ENCODE measurements around the gene SACS.
"Not testable (repeated sequence)": the region's sequence is repeated elsewhere in the genome, so short reads cannot be mapped to it uniquely, and the experiment has no call there.

The SACS gene

DNA sequence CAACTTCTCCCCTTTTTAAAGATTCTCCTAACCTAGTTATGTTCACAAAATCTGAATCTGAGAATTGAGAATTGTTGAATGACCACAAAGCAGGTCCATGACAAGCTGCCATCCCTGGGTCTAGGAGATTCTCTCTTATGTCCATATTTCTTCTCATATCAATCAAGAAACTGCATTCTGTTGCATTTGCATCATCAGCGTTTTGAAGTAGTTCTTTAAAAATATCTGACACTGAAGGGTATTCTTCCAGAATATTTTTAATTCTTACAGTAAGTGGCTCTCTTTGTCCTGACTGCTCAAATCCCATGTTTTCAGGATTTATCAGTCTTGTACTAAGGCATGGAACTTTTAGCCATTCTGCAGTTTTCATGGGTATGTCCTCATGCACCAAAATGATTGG is 94.3 kb downstream of the SACS start:
- Histone ChIP-seq H3K27ac (ENCODE audit: low read depth, low read length) (no peak overlapping the region), H3K4me1 (ENCODE audit: control insufficient read depth, insufficient read depth, low read length) (no peaks in the 10 kb centered on the region), H3K36me3 (ENCODE audit: control insufficient read depth, insufficient read depth, low read length) (no peaks in the 10 kb centered on the region), H3K9ac (ENCODE audit: low read length) (no peak overlapping the region), H3K27me3 (ENCODE audit: control insufficient read depth, insufficient read depth, low read length) (no peaks in the 10 kb centered on the region), H3K4me3 (ENCODE audit: low read length) (no peak overlapping the region)

DNA sequence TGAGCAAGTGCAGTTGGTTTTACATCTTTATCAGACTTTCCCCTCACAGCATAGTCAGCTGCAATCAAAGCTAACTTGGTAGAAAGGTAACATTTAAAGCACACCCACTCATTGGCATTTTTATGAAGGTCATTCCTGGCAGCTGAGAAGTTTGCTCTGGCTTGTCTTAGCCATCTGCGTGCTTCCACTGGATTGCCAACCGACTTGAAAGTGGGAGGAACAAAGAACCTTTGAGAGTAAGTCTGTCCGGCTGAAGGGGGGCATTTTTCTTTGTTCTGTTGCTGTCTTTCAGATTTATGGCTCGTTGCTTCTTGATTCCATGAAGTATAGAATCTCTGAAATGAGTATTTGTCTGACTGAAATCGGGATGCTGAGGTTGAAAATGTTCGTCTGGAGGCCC is 103.1 kb downstream of the SACS start:
- Histone ChIP-seq H3K4me3 (ENCODE audit: low read length) (no peak overlapping the region), H3K36me3 (ENCODE audit: control insufficient read depth, insufficient read depth, low read length) (no peaks in the 10 kb centered on the region), H3K4me1 (ENCODE audit: control insufficient read depth, insufficient read depth, low read length) (no peaks in the 10 kb centered on the region), H3K27ac (ENCODE audit: low read depth, low read length) (no peak overlapping the region), H3K27me3 (ENCODE audit: control insufficient read depth, insufficient read depth, low read length) (no peaks in the 10 kb centered on the region), H3K9ac (ENCODE audit: low read length) (no peak overlapping the region)

DNA sequence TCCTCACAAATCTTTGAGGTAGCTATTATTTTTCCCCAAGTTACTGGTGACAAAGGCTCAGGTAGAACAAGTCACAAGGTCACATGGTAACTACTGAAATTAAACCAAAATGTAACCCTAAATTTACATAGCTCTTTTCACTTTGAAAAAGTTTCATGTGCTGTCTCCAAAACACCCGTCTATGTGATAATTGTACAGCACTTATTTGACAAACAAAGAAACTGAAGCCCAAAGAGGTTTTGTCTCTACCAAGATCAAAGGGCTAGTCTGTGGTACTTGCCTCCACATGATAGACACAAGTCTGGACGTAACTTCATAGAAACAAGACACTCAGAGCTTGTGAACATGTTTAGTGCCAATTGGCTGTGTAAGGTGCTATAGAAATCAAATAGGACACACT is 108.3 kb downstream of the SACS start:
- Histone ChIP-seq H3K4me1 (ENCODE audit: control insufficient read depth, insufficient read depth, low read length) (peaks cover 6% of the 10 kb centered on the region), H3K27ac (ENCODE audit: low read depth, low read length) (no peak overlapping the region), H3K27me3 (ENCODE audit: control insufficient read depth, insufficient read depth, low read length) (no peaks in the 10 kb centered on the region), H3K9ac (ENCODE audit: low read length) (no peak overlapping the region), H3K4me3 (ENCODE audit: low read length) (no peak overlapping the region), H3K36me3 (ENCODE audit: control insufficient read depth, insufficient read depth, low read length) (no peaks in the 10 kb centered on the region)

DNA sequence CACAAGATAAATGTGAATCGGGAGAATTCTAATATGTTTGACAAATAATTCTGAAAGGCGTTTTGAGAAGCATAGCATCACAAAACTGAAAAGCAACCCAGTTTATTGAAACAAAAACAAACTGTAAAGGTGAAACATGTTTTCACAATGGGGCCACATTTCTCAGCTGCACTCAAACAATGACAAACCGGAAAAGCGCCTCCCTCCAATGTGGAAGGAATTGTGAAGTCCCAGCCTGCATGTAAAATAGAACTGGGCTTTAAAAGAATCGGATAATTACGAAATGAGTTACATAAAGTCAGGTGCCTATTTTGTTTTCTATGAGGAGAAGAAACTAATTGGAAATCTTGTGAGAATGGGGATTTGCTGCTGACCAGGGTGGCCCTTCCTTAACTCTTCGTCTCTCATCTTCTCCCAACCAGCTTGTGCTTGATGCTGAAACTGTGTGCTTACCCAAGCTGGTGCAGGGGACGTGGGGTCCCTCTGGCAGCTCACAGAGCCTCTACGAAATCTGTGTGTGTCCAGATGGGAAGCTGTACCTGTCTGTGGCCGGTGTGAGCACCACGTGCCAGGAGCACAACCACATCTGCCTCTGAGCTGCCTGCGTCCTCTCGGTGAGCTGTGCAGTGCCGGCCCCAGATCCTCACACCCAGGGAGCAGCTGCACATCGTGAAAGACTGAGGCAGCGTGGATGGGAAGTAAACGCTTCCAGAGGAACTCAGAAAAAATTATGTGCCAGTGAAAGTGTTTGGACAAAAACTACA is 109.4 kb downstream of the SACS start:
- Histone ChIP-seq H3K27ac (ENCODE audit: low read depth, low read length) (no peak overlapping the region), H3K36me3 (ENCODE audit: control insufficient read depth, insufficient read depth, low read length) (no peaks in the 10 kb centered on the region), H3K4me3 (ENCODE audit: low read length) (no peak overlapping the region), H3K4me1 (ENCODE audit: control insufficient read depth, insufficient read depth, low read length) (peaks cover 6% of the 10 kb centered on the region), H3K9ac (ENCODE audit: low read length) (no peak overlapping the region), H3K27me3 (ENCODE audit: control insufficient read depth, insufficient read depth, low read length) (no peaks in the 10 kb centered on the region)

DNA sequence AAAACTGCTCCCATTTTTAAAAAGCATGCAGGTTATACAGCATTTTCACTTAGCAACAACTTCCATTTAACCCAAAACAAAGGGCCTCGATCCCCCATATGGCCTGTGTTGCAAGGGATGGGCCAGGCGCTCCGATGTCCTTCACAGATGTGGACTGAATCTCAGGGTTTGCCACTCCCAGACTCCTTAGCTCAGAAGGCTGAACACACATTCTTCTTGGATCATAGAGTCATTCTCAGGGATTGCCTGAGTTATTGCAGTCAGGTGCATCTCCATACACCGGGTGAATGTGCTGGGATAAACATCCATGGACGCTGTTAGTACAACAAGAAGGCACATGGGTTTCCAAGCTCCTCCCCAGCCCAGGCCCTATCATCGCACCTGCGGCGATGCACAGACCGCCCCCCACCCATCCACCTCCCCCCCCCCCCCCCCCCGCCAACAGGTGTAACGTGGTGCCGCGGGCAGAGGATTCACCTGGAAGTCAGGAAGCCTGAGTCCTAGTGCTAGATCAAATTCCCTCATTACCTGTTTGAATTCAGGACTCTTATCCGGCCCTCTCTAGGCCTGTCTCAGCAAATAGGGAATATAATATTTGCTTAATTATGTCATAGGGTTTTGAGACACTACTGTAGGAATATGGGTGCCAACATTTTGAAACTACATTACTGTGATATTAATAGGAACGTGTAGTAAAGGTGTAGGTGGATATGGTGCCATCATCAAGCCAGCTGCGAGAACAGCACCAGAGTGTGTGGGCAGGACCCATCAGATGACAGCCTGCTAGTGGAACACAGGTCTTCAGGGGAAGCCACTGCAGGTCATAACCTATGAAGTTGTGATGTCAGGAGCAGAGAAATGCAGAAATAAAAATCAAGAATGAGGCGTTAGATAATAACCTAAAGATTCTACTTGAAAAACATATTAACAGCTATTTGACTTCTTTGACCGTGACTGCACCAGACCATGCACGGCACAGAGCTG is 110.9 kb downstream of the SACS start:
- no peak overlapping the region for H3K9ac ChIP-seq (ENCODE audit: low read length)
- H3K27me3 ChIP-seq (ENCODE audit: control insufficient read depth, insufficient read depth, low read length), result no peaks in the 10 kb centered on the region
- H3K36me3 ChIP-seq (ENCODE audit: control insufficient read depth, insufficient read depth, low read length), result no peaks in the 10 kb centered on the region
- no peak overlapping the region for H3K4me3 ChIP-seq (ENCODE audit: low read length)
- no peak overlapping the region for H3K27ac ChIP-seq (ENCODE audit: low read depth, low read length)
- H3K4me1 ChIP-seq (ENCODE audit: control insufficient read depth, insufficient read depth, low read length), result peaks cover 6% of the 10 kb centered on the region

DNA sequence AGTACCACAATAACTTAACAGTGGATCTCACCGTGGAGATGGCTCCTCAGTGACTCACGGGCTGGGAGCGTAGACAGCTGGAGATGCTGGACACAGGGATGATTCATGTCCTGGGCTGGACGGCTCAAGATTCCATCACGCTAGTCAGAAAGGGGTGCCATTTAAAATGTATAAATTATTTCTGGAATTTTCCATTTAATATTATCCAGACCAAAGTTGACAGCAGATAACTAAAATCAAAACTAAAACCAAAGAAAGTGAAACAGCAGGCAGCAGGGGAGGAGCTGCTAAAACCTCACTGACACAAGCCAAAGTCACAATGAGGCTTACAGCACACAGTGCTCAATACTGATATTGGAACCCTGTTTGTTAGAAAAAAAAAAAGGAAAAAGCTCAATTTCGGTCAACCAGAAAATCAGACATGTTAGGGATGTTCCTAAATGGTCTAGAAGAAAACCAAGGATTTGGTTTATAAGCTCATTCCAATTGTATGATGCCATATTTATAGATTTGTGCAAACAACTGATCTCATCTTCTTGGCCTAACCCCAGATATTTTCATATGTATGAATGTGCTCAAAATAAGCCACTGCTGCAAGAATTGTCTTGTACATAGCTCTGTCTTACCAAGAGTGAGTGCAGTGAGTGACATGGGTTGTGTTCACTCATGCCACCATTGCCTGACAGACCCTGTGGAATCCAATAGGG is 111.8 kb downstream of the SACS start:
- Histone ChIP-seq H3K4me3 (ENCODE audit: low read length) (peak overlapping the region; percentile 47), H3K27me3 (ENCODE audit: control insufficient read depth, insufficient read depth, low read length) (no peaks in the 10 kb centered on the region), H3K4me1 (ENCODE audit: control insufficient read depth, insufficient read depth, low read length) (peaks cover 6% of the 10 kb centered on the region), H3K27ac (ENCODE audit: low read depth, low read length) (no peak overlapping the region), H3K36me3 (ENCODE audit: control insufficient read depth, insufficient read depth, low read length) (no peaks in the 10 kb centered on the region), H3K9ac (ENCODE audit: low read length) (no peak overlapping the region)

DNA sequence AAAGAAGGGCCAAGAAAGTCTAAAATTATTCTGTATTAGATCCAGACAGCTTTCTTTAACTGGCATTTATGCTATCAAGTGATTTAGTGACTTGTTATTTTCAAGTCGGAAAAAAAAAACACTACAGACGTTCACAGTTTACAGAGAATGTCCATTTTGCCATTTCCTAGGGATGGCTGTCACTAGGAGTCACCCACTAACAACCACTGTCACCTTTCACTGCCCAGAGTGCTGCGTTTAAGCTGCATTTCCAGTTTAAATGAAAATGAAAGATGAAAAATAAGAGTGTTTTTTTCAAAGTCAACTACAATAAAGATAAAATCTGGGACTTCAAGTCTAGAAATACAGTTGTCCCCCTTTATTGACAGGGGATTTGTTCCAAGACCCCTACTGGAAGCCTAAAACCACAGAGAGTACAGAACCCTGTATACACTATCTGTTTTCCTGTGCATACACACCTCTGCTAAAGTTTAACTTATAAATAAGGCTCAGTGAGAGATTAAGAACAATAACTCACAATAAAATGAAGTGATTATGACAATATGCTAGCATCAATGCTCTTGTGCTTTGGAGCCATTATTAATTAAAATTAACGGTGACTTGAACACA is 112.5 kb downstream of the SACS start:
- no peak overlapping the region for H3K27ac ChIP-seq (ENCODE audit: low read depth, low read length)
- H3K4me3 ChIP-seq (ENCODE audit: low read length), result no peak overlapping the region
- no peaks in the 10 kb centered on the region for H3K27me3 ChIP-seq (ENCODE audit: control insufficient read depth, insufficient read depth, low read length)

DNA sequence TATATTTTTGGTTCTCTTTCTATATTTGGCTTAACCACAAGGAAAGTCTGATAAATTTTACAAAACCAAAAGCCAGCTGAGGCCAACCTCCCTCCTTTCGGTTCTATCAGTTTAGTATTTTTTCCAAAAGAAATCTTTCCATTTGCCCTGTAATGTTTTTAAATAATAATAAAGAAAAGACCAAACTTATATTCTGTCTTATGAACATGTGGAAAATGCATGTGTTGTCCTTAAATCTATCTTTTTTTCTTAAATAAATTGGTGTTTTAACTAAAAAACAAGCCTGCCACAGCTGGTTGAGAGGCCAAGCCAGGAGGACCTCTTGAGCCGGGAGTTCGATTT is 113.6 kb downstream of the SACS start:
- H3K27me3 ChIP-seq (ENCODE audit: control insufficient read depth, insufficient read depth, low read length), result no peaks in the 10 kb centered on the region
- no peak overlapping the region for H3K27ac ChIP-seq (ENCODE audit: low read depth, low read length)
- H3K9ac ChIP-seq (ENCODE audit: low read length), result no peak overlapping the region
- no peaks in the 10 kb centered on the region for H3K36me3 ChIP-seq (ENCODE audit: control insufficient read depth, insufficient read depth, low read length)
- peaks cover 6% of the 10 kb centered on the region for H3K4me1 ChIP-seq (ENCODE audit: control insufficient read depth, insufficient read depth, low read length)
- no peak overlapping the region for H3K4me3 ChIP-seq (ENCODE audit: low read length)

More for the DNA sequence above, 112.5 kb downstream of the SACS start:
- Histone ChIP-seq H3K9ac (ENCODE audit: low read length) (no peak overlapping the region), H3K4me1 (ENCODE audit: control insufficient read depth, insufficient read depth, low read length) (peaks cover 6% of the 10 kb centered on the region), H3K36me3 (ENCODE audit: control insufficient read depth, insufficient read depth, low read length) (no peaks in the 10 kb centered on the region)

DNA sequence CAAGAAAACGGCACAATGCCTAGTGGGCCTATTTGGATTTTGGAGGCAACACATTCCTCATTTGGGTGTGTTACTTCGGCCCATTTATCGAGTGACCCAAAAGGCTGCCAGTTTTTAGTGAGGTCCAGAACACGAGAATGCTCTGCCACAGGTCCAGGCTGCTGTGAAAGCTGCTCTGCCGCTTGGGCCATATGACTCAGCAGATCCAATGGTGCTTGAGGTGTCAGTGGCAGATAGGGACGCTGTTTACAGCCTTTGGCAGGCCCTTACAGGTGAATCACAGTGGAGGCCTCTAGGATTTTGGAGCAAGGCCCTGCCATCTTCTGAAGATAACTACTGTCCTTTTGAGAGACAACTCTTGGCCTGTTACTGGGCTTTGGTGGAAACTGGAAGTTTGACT is 118.7 kb downstream of the SACS start:
- not testable (repeated sequence) for H3K4me3 ChIP-seq (ENCODE audit: low read length); H3K36me3 ChIP-seq (ENCODE audit: control insufficient read depth, insufficient read depth, low read length); H3K27ac ChIP-seq (ENCODE audit: low read depth, low read length); H3K27me3 ChIP-seq (ENCODE audit: control insufficient read depth, insufficient read depth, low read length); H3K4me1 ChIP-seq (ENCODE audit: control insufficient read depth, insufficient read depth, low read length); H3K9ac ChIP-seq (ENCODE audit: low read length)

DNA sequence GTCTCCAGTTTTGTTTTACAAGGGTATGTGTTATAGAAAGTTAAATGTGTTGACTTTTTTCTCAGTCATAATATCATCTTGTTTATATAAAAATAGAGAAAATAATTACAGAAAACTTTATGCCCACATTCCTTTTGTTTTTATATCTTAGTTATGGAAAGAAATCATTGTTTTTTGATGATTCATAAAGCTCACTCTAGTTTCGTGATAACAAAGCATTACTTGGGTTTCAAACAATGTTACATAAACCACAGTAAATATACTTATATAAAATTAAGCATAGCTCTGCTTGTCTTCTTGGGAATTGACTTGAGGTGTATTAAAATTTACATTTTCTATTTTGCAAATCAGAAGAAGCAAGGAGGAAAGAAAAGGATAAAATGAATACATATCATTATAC is 140.9 kb downstream of the SACS start:
- no peaks in the 10 kb centered on the region for H3K36me3 ChIP-seq (ENCODE audit: control insufficient read depth, insufficient read depth, low read length)
- no peaks in the 10 kb centered on the region for H3K4me1 ChIP-seq (ENCODE audit: control insufficient read depth, insufficient read depth, low read length)
- H3K27me3 ChIP-seq (ENCODE audit: control insufficient read depth, insufficient read depth, low read length), result no peaks in the 10 kb centered on the region
- H3K4me3 ChIP-seq (ENCODE audit: low read length), result no peak overlapping the region
- H3K9ac ChIP-seq (ENCODE audit: low read length), result no peak overlapping the region
- H3K27ac ChIP-seq (ENCODE audit: low read depth, low read length), result no peak overlapping the region

DNA sequence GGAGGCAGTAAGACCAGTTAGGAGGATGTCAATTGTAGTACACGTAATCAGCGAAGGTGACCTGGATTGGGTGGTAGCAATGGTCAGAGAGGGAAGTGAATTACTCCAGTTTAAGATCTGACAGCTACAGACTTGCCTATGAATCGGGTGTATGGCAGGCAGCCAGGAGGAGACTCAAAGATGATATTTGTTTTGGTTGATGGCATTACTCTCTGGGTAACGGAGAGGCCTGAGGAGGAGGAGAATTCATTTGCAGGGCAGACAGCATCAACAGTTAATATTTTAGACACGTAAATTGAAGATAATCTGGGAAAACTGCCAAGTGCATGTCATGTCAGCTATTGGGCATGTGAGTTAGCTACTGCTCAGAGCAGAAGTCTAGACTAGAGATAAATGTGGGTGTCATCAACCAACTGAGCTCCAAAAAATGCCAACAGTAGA is 143.6 kb downstream of the SACS start:
- Histone ChIP-seq H3K27ac (ENCODE audit: low read depth, low read length) (no peak overlapping the region), H3K9ac (ENCODE audit: low read length) (no peak overlapping the region), H3K36me3 (ENCODE audit: control insufficient read depth, insufficient read depth, low read length) (no peaks in the 10 kb centered on the region), H3K4me3 (ENCODE audit: low read length) (no peak overlapping the region), H3K4me1 (ENCODE audit: control insufficient read depth, insufficient read depth, low read length) (no peaks in the 10 kb centered on the region), H3K27me3 (ENCODE audit: control insufficient read depth, insufficient read depth, low read length) (no peaks in the 10 kb centered on the region)

DNA sequence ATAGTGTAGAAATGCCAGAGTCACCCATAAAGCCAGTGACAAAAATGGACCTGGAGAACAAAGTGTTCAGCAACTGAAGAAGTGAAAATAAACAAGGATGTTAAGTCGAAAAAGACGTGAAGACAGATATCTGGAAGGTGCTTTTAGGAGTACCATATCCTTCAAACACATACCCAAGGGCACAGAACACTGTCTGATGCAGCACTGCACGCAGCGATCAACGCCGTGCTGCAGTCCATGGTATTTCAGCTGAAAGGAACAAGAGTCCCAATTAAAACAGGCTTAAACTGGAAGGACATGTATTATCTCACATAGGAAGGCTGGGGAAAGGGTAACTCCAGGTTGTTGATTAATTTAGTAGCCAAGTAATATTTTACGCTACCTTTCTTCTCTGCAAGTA is 144.5 kb downstream of the SACS start:
- Histone ChIP-seq H3K27me3 (ENCODE audit: control insufficient read depth, insufficient read depth, low read length) (no peaks in the 10 kb centered on the region), H3K9ac (ENCODE audit: low read length) (no peak overlapping the region), H3K4me1 (ENCODE audit: control insufficient read depth, insufficient read depth, low read length) (no peaks in the 10 kb centered on the region), H3K27ac (ENCODE audit: low read depth, low read length) (no peak overlapping the region), H3K4me3 (ENCODE audit: low read length) (no peak overlapping the region), H3K36me3 (ENCODE audit: control insufficient read depth, insufficient read depth, low read length) (no peaks in the 10 kb centered on the region)

Measured in rectal smooth muscle tissue (tissue), 1 donor.